Bone marrow (tissue), 2 donors: ENCODE measurements around the gene COA1.
"Not testable (repeated sequence)": the region's sequence is repeated elsewhere in the genome, so short reads cannot be mapped to it uniquely, and the experiment has no call there.

Experiments
- DNase-seq, 2 donors: peaks; one replicate each; lab custom pipeline; 2025; lab: John Stamatoyannopoulos, UW

COA1 gene

DNA sequence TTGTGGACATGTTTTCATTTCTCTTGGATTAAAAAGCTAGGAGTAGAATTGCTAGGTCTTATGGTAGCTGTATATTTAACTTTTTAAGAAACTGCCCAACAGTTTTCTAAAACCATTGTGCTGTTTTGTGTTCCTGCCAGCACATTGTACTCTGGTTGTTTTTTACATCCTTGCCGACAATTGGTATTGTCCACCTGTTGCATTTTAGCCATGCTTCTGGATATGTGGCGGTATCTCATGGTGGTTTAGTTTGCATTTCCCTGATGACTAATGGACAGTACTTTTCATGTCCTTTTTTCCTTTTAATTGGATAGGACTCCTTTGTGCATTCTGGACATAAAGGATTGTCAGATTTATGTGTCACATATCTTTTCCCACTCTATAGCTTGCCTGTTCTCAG lies 100.9 kb downstream of the COA1 start:
- no peak for DNase-seq

DNA sequence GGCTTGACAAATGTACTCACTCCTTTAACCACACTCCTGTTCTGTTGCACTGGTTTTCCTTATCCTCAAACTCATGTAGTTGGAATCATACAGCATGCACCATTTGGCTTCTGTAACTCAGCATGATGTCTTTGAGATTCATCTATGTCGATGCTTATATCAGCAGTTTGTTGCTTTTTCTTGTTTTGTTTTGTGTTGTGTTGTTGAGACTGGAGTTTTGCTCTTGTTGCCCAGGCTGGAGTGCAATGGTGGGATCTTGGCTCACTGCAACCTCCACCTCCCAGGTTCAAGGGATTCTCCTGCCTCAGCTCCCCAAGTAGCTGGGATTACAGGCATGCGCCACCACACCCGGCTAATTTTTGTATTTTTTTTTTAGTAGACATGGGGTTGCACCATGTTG lies 101.5 kb downstream of the COA1 start:
- not testable (repeated sequence) for DNase-seq

DNA sequence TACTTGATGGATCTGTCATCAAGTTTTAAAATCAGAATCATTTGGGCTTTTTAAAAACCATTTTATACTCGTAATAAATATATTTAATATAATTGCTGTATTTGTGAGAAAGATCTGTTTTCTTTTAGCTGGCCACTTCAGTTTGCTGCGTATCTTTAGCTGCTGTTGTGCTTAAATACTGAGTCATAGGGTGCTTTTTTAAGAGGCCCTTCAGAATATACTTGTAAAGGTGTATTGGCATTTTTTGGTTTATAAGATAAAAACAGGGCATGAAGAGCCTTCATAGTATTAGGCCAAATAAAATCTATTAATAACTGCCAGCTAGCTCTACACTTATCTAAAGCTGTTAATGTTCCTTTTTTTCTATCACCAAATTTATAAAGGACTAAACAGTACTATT lies 102.6 kb downstream of the COA1 start:
- DNase-seq = no peak

DNA sequence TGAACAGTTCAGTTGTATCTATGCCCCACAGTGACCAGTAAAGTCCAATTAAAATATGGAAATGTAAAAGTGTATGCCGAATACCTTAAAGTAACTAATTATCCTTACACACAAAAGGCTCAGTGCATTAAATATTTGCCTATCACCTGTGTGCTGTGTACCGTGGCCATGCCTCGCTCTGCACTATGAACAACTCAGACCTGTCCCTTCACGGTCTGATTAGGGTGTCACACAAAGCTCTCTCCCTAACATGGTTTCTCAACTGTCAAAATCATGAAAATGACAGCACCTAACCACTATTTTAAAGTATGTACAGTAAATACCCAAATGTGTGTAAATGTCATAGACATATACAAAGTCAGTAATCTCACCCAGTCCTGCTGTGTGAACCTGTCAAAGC lies 103.3 kb downstream of the COA1 start:
- no peak for DNase-seq

DNA sequence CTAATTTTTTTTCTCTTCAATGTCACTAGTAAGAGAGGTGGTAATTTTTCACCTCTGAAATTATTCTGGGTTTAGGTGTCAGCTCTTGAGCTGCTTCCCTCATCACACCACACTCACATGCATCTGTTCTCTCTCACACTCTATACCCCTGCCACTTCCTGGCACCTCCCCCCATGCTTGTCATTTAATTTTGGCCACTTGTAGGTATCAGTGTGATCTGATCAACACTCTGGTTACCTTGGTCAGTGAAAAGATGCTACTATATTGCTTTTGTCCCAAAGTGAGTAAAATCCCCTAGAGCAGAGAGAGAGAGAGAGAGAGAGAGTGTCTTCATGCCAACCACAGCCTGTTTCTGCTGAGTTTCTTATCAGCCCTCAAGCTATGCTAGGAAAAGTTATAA lies 103.9 kb downstream of the COA1 start:
- DNase-seq = no peak

DNA sequence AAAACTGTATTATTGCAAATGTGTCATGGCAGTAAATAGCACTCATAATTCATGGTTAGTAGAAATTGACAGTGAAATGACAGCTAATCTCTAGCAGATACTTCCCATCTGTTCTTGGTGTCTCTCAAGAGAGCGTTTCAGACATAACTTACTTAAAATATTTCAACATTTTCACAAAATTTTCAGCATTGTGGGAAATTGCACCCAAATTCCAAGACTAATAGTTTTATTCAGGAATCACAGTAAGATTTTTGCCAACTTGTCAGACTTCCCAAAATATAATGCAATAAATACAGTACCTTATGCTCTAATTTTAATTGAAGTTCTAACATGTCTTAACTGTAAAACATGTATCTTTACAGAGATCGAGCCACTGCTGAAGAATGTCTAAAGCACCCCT lies 105.2 kb downstream of the COA1 start:
- DNase-seq = no peak

DNA sequence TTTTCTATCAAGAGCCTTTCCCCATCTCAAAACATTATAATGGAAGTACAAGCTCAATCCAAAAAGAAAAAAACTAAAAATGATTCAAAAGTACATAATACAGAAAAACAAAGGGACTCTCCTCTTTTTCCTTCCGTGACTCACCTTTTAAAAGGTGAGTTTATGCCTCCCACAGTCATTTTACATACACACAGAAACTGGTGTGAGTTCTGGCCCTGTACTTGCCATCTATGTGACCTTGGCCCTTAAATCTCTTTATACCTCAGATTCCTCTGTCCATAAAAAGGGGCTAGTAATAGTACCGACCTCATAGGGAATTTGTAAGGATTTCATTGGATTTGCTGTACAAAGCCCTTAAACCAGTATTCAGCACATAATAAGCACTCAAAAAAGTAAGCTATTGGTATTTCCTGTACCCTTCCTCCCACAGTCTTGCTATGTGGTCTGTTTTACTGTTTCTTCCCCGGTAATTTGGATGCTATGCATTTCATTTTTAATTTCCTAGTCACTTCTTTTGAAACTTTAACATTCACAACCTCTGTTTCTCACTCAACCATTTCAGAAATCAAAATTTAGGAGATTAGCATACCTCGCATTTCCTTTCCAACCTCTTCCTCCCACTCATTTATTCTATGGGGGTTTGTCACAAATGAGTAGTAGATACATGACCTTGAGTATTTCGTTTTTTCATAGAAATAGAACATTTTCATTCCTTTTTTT lies 107.4 kb downstream of the COA1 start:
- DNase-seq = no peak

DNA sequence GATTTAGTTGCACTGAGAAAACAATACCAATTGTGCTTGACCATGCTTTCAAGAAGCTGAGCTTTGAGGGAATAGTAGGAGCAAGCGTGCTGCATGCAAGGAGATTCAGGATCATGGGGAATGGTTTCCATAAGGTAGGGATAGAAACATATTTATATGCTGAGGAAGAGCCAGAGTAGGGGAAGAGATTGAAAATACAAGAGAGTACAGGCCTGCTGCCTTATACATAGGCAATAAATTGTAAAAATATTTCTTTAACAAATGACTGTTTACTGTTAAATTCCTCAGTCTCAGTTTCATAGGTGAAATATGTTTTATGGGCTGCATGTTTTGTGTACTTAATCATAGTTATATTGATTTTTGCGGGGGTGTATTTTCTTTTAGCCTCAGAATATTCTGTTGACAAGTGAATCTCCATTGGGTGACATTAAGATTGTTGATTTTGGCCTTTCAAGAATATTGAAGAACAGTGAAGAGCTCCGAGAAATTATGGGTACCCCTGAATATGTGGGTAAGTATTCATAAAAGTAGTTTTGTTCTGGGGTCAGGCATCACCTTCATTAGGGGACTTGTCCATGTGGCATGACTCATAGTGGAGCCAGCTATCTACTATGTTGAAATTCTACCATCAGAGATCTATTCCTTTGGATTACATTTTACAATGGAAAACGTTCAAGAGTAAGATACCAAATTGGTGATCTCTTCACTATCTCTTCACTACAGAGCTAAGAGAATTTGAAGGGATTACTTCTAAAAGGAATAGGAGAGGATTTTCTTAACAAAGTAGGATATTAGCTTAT lies 109.9 kb downstream of the COA1 start:
- no peak for DNase-seq

DNA sequence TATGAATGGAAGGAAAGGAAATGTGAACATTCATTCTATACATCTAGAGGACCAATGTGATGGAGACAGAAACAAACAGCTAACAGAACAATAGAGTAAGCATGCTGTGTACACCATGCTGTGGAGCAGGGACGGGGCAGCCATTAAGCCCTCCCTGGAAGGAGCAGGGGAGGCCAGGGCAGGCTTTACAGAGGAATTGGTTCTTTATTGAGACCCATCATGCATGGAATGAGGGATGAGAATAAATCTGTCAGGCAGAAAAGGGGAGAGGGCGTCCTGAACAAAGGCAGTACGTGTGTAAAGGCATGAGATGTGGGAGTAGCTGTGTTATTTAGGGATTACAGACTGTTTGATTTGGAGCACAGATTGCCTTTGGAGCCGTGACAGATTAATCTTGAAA lies 111.2 kb downstream of the COA1 start:
- no peak for DNase-seq

DNA sequence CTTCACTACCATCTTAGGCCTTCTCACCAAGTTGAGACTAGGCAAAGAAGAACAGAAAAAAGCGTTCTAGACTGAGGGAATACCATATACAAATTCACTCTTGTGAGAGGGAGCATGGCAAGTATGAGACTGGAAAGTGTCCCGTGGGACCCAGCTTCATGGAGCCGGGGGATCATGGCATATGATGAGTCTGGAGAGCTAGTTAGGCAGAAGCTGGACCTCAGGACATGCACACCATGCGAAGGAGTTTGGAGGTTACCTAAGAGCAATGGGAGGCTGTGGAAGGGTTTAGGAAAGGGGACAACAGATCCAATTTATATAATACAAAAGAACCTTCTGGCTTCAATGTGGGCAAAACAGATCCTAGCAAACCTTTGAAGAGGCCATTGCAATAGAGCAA lies 112.3 kb downstream of the COA1 start:
- DNase-seq = no peak

DNA sequence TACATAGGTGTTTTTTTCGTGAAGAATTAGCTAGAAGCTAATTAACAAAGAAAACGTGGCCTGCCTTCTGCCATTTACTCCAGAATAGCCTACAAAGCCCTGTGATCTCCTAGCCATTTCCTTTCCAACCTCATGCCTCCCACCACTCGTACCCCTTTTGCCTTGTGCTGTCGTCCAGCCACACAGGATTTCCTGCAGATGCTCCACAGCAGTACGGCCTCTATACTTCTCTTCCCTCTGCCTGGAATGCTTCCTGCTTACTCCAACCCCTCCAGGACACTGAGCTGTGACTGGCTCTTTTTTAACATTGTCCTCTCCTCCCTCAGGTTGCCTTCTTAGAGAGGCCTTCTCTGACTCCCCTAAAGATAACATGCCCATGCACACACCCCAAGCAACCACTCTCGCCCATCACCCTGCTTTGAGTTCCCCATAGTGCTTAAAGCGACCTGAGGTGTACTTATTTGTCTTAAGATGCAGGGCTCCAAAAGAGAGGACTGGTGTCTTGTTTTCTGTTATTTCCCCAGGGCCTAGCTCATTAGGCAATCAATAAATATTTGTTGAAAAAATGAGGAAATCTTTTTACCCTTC lies 113.7 kb downstream of the COA1 start:
- DNase-seq = no peak

DNA sequence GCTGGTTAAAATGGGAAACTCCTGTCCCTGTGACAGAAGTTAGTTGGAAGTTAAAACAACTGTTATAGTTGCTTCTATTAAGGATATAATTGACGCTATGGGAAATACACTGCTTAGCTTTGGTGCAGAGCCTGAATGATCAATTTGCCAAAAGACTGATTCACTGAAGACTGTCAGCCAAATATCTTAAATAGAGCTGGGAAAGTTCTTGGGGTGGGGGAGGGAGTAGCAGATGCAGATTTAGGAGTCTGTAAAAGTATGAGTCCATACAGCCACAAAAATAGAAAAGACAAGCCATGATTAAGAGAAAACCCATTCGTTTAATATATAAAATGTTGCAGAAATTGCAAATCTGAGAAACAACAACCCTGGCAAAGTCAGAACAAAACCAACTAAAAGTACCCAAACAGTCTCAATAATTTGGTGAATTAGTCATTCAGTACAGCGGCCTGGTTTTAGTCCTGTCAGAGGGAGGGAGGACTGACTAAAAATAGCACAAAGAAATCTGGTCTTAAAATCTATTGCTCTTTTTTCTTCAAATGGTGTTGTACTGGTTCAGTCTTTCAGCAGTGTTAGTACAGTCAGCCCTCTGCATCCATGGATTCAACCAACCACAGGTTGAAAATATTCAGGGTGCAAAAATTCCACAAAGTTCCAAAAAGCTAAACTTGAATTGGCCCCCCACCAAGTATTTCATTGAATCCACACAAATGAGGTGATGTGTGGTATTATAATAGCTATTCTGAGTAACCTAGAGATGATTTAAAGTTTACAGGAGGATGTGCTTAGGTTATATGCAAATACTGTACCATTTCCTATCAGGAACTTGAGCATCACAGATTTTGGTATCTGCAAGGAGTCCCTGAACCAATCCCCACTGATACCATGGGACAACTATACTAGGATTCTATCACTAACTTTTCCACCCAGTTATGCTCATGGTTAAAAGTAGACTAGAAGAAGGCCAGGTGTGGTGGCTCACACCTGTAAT lies 116.4 kb downstream of the COA1 start:
- no peak for DNase-seq

DNA sequence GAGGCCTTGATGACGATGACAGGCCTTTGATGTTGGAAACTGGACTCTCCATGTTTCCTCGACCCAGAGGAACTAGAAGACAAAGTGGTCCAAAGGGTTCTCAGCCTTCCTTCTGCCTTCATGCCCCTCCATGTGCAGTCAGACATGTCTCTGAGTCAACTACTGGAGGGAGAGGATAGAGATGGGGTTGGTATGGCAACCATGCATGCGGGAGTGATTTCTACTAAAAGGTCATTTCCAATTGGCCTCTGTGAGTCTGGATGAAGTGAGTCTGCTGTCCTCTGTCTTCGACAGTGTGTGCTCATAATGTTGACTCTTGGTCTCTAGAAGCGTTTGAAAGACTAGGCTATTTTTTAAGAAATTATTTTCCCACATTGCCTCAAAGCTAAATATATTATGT lies 117.2 kb downstream of the COA1 start:
- no peak for DNase-seq

DNA sequence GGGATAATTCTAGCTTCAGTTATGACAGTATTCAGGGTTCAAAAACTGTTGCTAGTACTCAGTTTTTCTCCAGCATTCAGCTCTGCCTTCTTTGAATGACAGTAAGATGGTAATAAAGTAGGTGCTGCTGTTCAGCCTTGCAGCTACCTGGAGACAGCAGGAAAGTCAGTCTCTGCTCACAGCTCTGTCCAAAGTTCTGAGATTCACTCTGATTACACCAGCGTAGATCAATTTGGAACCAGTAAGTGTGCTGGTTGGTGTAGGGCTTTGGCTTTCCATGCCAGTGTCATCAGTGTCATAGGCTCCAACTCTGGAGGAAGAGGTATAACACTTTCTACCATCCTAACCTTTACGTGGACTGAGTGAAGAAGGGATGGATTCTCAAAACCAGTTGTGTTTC lies 120.2 kb downstream of the COA1 start:
- no peak for DNase-seq

DNA sequence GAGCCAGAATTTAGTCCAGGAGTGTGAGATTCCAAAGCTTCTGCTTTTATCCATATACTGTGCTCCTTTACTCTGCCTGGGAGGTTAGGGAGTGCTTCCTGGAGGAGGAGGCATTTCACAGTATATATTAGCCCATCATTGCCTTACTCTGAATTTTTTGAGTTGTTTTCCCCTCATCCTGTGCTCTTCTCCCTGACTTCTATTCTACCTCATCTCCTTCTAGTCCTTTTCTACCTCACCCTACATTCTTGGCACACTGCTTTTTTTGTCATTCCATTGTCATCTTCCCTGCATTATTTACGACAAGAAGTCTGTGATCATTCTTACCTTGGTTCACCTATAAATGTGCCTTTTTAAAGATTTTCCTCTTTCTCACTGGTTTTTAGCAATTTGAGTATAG lies 125.1 kb downstream of the COA1 start:
- DNase-seq = no peak

DNA sequence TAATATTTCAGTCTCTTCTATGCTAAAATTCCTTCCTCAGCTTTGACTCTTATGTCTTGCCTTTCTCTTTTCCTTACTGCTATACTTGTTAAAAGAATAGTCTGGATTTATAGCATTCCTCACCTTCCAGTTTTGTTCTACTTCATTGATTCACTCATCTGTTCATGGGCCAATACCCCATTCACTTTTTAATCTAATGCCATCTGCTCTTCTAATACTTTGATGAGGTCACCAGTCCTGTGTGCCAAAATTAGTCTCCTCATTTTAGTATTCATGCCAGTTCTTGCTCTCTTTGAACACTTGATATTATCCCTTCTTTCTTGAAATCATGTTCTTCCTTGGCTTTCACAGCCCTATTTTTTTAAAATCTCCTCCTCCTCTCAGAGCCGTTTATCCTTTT lies 127.1 kb downstream of the COA1 start:
- no peak for DNase-seq

DNA sequence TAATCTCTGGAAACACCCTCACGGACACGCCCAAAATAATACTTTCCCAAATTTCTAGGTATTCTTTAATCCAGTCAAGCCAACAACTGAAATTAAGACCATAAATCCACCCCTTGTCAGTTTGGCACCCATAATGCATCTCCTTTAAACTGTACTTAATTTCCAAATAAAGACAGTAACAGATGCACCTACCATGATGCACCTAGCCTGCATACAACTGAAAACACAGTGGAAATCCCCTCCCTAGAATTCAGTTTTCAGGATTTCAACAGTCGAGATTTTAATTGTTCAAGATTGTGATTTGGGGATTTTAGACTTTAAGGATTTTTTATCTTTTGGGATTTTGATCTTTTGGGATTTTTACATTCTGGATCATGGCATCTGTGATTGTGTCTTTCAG lies 129.3 kb downstream of the COA1 start:
- DNase-seq = no peak

DNA sequence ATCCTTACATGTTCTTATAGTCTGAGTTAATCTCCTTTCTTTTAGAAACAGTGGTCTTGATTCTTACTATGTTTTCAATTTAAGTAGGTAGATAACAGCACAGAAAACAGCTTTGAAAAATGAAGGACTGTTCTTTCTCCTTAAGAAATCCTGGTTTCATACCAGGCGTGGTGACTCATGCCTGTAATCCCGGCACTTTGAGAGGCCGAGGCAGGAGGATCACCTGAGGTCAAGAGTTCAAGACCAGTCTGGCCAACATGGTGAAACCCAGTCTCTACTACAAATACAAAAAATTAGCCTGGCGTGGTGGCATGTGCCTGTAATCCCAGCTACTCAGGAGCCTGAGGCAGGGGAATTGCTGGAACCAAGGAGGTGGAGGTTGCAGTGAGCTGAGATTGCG lies 132.9 kb downstream of the COA1 start:
- not testable (repeated sequence) for DNase-seq

DNA sequence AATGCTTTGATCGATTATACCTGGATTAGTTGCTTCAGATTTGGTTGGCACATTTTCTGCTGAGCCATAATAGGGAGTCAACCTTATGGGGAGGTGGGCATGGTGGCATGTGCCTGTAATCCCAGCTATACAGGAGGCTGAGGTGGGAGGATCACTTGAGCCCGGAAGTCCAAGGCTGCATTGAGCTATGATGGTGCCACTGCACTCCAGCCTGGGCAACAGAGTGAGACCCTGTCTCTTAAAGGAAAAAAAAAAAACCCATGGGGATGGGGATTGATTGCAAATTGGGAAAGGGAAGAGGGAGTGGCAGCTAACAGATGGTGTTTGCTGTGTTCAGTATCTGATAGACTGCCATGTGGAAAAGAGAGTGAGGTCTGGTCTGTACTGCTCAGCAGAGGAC lies 135.3 kb downstream of the COA1 start:
- DNase-seq = no peak

DNA sequence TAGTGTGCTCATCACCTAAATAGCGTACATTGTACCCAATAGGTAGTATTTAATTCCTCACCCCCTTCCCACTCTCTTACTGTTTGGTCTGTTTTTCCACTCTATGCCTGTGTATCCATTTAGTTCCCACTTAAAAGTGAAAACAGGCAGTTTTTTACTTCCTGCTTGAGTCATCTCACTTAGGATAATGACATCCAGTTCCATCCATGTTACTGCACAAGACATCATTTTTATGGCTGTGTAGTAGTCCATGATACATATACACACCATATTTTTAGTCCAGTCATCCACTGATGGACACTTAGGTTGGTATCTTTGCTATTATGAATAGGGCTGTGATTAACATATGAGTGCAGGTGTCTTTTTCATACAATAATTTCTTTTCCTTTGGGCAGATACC lies 136.3 kb downstream of the COA1 start:
- no peak for DNase-seq

DNA sequence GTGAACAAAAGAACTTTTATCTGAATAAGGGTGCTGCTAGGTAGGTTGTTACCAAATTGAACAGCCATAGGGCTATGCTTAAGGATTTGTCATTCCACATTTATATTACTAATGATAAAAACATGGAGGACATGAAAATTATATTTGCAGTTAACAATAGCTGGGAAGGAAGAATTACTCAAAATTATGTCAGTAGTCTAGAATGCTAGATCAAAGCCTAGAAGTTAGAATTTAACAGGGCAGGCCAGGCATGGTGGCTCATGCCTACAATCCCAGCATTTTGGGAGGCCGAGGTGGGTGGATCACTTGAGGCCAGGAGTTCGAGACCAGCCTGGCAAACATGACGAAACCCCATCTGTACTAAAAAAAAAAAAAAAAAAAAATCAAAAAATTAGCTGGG lies 137.0 kb downstream of the COA1 start:
- no peak for DNase-seq

DNA sequence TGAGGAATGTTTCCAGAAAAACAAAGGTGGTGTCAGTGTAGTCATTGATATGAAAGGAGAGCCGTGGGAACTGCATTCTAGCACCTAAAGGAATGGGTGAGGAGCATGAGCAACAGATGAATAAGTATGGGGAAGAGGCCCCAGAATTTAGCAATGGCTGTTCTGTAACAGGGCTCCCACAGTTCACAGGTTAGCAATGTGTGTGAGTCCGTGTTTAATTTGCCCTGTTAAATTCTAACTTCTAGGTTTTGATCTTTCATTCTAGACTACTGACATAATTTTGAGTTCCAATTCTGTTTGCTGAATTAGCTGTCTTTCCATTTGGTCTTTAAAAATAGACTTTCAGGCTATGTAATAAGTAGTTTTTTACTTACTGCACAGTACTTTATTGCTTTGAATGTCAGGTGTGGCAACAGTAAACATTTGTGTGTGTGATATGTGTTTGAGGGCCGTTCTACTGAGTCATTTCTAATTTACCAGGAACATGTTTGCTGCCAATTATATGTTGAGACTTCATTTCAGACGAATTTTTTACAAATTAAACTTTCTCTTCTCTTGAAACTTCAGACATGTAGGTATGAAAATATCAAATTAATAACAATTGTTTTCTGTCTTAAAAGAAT lies 137.7 kb downstream of the COA1 start:
- DNase-seq = no peak
